ENCODE measurements around the gene MMP13. TPM values are rescaled to one million over a fixed set of nuclear protein-coding genes. Genes with fewer than 3 reads are reported as not detected.
"Not testable (repeated sequence)": the region's sequence is repeated elsewhere in the genome, so short reads cannot be mapped to it uniquely, and the experiment has no call there.

Gene MMP13
- polyA plus RNA-seq, 6 donors from 2014 or later = not detected

DNA sequence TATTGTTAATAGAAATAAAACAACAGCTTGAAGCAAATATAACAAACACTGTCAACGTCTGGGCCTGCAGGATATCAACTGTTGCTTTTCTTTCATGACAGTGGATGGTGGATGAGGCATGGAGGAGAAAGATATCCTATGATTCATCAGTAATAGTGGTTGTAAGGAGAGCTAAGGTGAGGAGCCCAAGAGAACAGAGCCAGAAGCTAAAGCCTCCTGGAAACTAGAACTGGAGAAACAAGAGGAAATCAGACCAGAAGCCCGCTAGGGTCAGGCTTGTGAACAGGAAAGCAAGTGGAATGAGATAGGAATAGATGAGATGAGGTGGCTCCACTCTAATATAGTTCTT is 43.1 kb downstream of the MMP13 start:
- Mint-ChIP-seq H3K27ac (no peak overlapping the region), H3K9me3 (peaks cover 0 to 7% (median 0%) of the 10 kb centered on the region in 7 donors), H3K4me1 (no peaks in the 10 kb centered on the region), H3K27me3 (peaks cover 0 to 26% (median 20%) of the 10 kb centered on the region in 3 donors), H3K4me3 (no peak overlapping the region), H3K36me3 (no peaks in the 10 kb centered on the region)
- DNase-seq (no peak), ATAC-seq (ENCODE audit: low read depth in 2 of 2) (no peak)

DNA sequence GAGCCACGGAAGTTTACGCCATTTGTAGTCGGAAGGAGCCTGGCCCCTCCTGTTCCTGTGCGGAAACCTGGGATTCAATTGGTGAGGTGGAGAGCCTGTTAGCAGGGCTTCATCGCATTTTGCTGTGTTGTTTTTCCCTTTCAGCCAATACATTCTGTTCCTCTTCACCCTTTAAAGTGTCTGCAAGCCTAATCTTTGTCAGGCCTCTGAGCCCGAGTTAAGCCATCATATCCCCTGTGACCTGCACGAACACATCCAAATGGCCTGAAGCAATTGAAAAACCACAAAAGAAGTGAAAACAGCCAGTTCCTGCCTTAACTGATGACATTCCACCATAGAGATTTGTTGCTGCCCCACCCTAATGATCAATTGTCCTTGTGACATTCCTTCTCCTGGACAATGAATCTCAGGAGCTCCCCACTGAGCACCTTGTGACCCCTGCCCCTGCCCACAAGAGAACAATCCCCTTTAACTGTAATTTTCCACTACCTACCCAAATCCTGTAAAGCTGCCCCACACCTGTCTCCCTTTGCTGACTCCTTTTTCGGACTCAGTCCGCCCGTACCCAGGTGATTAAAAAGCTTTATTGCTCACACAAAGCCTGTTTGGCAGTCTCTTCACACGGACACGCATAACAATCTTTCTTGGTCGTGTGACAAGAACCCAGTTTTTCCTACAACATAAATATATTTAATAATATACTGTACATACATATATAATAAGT is 43.6 kb downstream of the MMP13 start:
- DNase-seq (no peak), ATAC-seq (ENCODE audit: low read depth in 2 of 2) (no peak)
- no peaks in the 10 kb centered on the region for H3K4me1 Mint-ChIP-seq
- no peak overlapping the region for H3K27ac Mint-ChIP-seq
- no peaks in the 10 kb centered on the region for H3K36me3 Mint-ChIP-seq
- no peak overlapping the region for H3K4me3 Mint-ChIP-seq
- peaks cover 0 to 26% (median 22%) of the 10 kb centered on the region in 3 donors for H3K27me3 Mint-ChIP-seq
- H3K9me3 Mint-ChIP-seq = peaks cover 0 to 7% (median 0%) of the 10 kb centered on the region in 7 donors

DNA sequence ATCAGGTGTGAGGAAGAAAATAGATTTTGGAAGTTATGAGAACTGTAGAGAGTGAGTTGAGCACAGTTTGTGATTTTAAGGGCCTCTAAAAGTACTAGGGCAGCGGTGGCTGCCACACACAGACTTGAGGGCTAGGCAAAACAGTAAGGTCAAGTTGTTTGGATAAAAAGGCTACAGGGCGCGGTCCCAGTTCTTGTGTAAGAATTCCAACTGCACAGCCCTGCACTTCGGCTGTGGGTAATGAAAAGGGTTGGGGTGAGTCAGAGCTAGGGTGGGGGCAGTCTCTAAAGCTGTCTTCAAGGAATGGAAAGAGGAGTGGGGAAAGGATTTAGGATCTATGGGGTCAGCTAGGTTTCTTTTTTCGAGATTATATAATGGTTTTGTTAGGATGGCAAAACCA is 49.7 kb downstream of the MMP13 start:
- DNase-seq; H3K9me3 Mint-ChIP-seq; ATAC-seq (ENCODE audit: low read depth in 2 of 2); H3K4me3 Mint-ChIP-seq; H3K4me1 Mint-ChIP-seq; H3K27ac Mint-ChIP-seq; H3K36me3 Mint-ChIP-seq: not testable (repeated sequence)
- H3K27me3 Mint-ChIP-seq = peaks cover 0 to 25% (median 17%) of the 10 kb centered on the region in 3 donors

GRCh38 chr11:102903895-102904294 is 51.6 kb downstream of the MMP13 start:
- not testable (repeated sequence) for DNase-seq; H3K4me3 Mint-ChIP-seq; H3K9me3 Mint-ChIP-seq; H3K36me3 Mint-ChIP-seq; H3K27ac Mint-ChIP-seq; ATAC-seq (ENCODE audit: low read depth in 2 of 2); H3K4me1 Mint-ChIP-seq
- H3K27me3 Mint-ChIP-seq = peaks cover 0 to 18% (median 17%) of the 10 kb centered on the region in 3 donors

DNA sequence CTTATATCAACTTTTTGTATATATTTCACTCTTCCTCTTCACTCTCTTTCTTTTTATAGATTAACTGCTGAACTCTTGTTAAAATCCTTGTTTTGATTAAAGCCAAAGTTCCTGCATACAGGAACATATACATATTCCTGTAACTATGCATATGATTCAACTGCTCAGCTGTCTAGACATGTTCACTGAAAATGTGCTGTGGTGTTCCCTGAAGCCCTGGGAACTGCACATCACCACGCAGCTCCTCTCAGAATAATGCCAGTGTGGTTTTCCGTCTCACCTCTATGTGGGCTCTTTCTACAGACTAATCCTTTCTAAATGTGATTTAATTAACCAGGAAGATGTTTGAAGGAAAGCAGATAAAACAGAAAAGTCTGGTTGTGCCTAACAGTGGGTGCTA is 55.2 kb downstream of the MMP13 start:
- H3K9me3 Mint-ChIP-seq = peaks cover 0 to 12% (median 5%) of the 10 kb centered on the region in 7 donors
- no peaks in the 10 kb centered on the region for H3K4me1 Mint-ChIP-seq
- H3K27ac Mint-ChIP-seq = no peak overlapping the region
- H3K4me3 Mint-ChIP-seq = no peak overlapping the region
- DNase-seq (no peak), ATAC-seq (ENCODE audit: low read depth in 2 of 2) (no peak)
- H3K27me3 Mint-ChIP-seq = peaks cover 0 to 7% (median 0%) of the 10 kb centered on the region in 3 donors
- no peaks in the 10 kb centered on the region for H3K36me3 Mint-ChIP-seq

Other genes starting within 250 kb of the MMP13 start
- gene MMP27, start 250.0 kb downstream of the MMP13 start, polyA plus RNA-seq (ENCODE audit: low read depth in 6 of 6) = not detected
- under 1 TPM in 1 of 6 donors, not detected in 5; 0.37 TPM for gene MMP8, start 230.8 kb downstream of the MMP13 start, polyA plus RNA-seq (ENCODE audit: low read depth in 6 of 6)
- gene MMP10, start 175.1 kb downstream of the MMP13 start, polyA plus RNA-seq (ENCODE audit: low read depth in 6 of 6) = not detected
- gene MMP1, start 157.6 kb downstream of the MMP13 start, polyA plus RNA-seq (ENCODE audit: low read depth in 6 of 6) = not detected
- gene MMP3, start 112.1 kb downstream of the MMP13 start, polyA plus RNA-seq (ENCODE audit: low read depth in 6 of 6) = not detected
- gene MMP12, start 80.8 kb downstream of the MMP13 start, polyA plus RNA-seq (ENCODE audit: low read depth in 6 of 6) = not detected
- gene DCUN1D5, start 136.4 kb upstream of the MMP13 start, polyA plus RNA-seq (ENCODE audit: low read depth in 6 of 6) = 10 to 100 TPM; 17.1 to 33.4 (median 25.9) TPM
- under 1 TPM in 5 of 6 donors, not detected in 1; 0.12 to 0.97 (median 0.77) TPM for gene DYNC2H1, start 153.7 kb upstream of the MMP13 start, polyA plus RNA-seq (ENCODE audit: low read depth in 6 of 6)

Measured in naive B cell (primary cell).